Hematopoietic multipotent progenitor cell treated with erythropoietin and hydrocortisone succinate and interleukin-3 and kit ligand, for 6 days (in vitro differentiated cells): ENCODE measurements around the gene MRFAP1.
"Not testable (repeated sequence)": the region's sequence is repeated elsewhere in the genome, so short reads cannot be mapped to it uniquely, and the experiment has no call there.

Experiments
- DNase-seq: peaks from one replicate; pipeline ENCODE4 v3.0.0-alpha.2; 2015

Gene MRFAP1

GRCh38 chr4:6639137-6639680 is 1.3 kb upstream of the MRFAP1 start:
- DNase-seq, result no peak

GRCh38 chr4:6641164-6641970 is 882 bp downstream of the MRFAP1 start:
- DNase-seq, result peak; percentile 64

DNA sequence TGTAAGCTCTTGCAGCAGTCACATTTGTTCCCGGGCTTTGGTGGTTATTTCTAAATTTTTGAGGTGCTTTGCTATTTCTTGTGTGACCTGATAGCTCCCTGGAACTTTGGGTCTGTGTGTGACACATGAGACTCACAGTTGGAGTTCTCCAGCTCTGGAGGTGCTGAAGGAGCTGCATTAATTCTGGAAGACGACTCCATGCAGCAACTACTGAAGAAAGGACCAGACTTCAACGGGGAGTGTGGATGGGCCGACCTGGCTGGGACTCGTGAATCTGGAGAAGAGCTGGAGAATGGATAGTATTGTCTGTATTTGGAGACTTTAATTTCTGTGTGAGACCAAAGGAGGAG is 1.5 kb downstream of the MRFAP1 start:
- DNase-seq, result no peak

- no peak for DNase-seq
Observed at GRCh38 chr4:6643141-6643847, 2.8 kb downstream of the MRFAP1 start.

GRCh38 chr4:6644792-6645530 is 4.5 kb downstream of the MRFAP1 start:
- no peak for DNase-seq

GRCh38 chr4:6647169-6647568 is 6.7 kb downstream of the MRFAP1 start:
- no peak for DNase-seq

DNA sequence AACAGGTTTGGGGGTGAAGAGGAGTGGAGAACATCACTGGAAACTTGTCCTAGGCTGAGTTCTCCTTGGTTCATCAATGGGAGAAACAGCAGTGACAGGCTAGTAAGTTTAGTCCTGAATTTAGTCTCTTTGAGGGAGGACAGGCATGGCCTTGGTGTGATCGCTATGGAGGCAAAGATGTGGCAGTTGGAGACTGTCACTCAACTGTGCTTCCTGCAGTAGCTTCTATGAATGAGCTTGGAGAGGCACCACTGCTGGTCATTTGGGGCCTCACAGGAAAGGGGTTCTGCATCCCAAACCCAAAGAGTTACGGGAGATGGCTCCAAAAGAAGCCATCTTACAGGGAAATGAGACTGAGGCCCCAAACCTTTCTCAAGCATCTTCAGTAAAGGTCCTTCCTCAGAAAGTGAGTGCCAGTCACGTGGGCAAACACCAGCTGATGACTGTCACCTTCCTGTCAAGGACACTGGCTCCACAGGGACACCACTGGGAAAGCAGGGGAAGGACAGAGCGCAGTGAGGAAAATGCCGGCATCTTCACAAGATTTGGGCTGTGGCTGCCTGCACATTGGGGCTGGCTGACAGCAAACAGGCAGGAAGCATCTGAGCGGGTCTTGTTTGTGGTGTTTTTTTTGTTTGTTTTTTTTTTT is 7.2 kb downstream of the MRFAP1 start:
- DNase-seq, result no peak

GRCh38 chr4:6649216-6649615 is 8.7 kb downstream of the MRFAP1 start:
- DNase-seq, result no peak

GRCh38 chr4:6654211-6654610 is 13.7 kb downstream of the MRFAP1 start:
- not testable (repeated sequence) for DNase-seq

DNA sequence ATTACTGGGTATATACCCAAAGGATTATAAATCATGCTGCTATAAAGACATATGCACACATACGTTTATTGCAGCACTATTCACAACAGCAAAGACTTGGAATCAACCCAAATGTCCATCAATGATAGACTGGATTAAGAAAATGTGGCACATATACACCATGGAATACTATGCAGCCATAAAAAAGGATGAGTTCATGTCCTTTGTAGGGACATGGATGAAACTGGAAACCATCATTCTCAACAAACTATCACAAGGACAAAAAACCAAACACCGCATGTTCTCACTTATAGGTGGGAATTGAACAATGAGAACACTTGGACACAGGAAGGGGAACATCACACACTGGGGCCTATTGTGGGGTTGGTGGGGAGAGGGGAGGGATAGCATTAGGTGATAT is 14.8 kb downstream of the MRFAP1 start:
- not testable (repeated sequence) for DNase-seq

- peak; percentile 67 for DNase-seq
Observed at GRCh38 chr4:6655924-6656323, 15.4 kb downstream of the MRFAP1 start.

DNA sequence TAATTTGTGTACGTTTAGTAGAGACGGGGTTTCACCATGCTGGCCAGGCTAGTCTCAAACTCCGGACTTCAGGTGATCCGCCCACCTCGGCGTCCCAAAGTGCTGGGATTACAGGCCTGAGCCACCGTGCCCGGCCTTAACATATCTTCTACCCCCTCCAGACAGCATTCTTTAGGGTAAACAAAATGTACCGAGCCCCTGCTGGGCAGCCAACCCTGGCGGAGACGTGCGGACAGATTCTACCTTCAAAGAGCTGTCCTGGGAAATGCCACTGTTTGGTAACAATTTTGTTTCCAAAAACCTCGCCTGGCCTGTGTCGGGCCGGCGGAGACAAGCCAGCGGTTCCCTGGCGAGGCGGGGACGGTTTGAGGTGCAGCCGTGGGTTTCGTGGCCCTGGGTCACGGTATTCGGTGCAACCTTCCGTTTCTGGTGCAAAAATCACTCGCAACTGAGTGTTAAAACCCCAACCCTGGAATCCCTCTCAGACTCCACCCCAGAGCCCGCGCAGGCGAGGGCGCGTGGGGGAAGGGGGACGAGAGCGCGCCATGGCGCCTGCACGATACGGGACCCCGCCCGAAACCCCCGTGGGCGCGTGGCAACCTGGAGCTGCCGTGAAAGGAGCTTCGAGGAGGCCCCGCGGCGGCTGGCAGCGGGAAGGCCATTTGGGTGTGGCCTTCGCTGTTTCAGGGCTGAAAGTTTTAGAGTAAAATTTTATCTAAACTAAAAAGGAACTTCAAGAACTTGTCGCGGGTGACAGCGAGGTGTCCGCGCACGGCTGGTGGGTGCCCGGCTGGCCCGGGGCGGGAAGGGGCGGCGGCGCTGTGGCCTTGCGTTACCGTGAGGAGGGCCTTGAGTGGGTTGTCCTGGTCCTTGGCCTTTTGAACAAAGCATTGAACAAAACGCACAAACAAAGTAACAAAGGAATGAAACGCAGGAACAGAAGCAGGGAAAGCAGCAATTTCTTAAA is 17.0 kb downstream of the MRFAP1 start:
- peak; percentile 2 for DNase-seq

DNA sequence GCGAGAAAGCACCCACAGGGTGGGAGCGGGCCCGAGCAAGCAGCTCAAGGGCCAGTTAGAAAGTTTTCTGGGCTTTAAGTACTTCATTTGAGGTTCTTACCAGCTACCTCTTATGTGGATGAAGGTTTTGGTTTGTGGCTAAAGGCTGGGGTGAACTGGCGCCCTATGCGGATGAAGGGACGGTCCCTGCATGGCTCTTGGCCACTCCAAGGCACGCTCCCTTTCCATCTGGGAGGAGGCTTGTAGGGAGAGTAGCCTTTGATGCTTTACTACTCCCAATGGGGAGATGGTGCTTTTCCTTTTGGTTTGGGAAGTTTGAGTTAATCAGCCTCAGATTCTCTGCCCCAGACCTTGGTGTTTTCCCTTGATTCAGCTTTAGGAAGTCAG is 17.7 kb downstream of the MRFAP1 start:
- DNase-seq, result peak; percentile 3

- peak; percentile 39 for DNase-seq
Observed at GRCh38 chr4:6658597-6659075, 18.2 kb downstream of the MRFAP1 start.

- DNase-seq, result peak; percentile 6
Observed at GRCh38 chr4:6659897-6660296, 19.4 kb downstream of the MRFAP1 start.

GRCh38 chr4:6660430-6660829 is 19.9 kb downstream of the MRFAP1 start:
- DNase-seq, result peak; percentile 0

DNA sequence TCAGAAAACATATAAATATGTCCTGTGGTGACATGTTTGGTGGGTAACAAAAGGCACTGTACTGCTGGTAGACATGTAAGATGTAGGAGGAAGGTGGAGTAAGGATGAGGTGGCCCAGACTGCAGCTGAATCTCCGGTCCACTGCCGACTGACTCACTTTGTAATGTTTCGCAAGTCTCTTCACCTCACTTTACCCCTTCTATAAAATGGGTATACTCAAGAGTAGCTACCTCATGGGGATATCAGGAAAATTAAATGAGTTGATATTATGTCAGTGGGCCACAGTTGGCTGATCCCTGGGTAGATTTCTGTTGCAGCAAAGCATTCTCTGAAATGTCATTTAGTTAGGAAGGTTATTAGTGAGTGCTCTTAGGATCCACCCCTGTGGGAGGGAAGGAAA is 22.1 kb downstream of the MRFAP1 start:
- DNase-seq, result peak; percentile 0

- DNase-seq, result peak; percentile 20
Observed at GRCh38 chr4:6663596-6664393, 23.3 kb downstream of the MRFAP1 start.

DNA sequence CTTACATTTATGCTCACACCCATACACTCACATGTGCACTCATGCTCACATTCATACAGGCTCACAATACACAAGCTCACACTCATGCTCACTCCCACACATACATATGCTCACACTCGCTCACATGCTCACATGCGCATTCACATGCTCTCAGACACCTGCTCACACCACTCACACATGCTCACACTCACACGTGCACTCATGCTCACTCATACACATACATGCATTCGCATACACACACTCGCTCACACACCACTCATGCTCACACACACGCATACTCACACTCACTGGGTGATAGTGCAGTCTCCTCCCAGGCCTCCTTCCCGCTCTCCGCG is 24.8 kb downstream of the MRFAP1 start:
- DNase-seq, result peak; percentile 0

DNA sequence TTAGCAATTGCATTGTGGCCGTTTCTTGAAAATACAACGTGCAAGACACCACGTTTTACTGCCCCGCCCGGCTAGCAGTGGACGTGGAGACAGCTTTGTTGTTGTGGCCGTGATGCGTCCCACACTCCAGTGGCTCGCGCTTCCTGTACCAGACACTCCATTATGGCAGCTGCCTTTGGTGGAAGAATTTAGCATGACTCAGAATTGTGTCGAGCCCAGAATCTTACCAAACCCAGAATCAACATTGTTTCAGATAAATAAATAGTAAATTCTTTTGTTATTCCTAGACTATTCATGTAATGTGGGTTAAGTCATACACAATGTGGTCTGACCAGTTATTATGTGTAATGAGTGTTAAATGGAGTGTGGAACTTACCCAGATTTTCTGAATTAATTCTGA is 27.9 kb downstream of the MRFAP1 start:
- peak; percentile 0 for DNase-seq

- DNase-seq, result no peak
Observed at GRCh38 chr4:6671648-6672047, 31.2 kb downstream of the MRFAP1 start.
